ENCODE data around the gene DAPP1. TPM values are rescaled to one million over a fixed set of nuclear protein-coding genes. Genes with fewer than 3 reads are reported as not detected.
"Not testable (repeated sequence)": the region's sequence is repeated elsewhere in the genome, so short reads cannot be mapped to it uniquely, and the experiment has no call there.

The DAPP1 gene
- total RNA-seq, 1 experiment from 2014 or later = not detected

DNA sequence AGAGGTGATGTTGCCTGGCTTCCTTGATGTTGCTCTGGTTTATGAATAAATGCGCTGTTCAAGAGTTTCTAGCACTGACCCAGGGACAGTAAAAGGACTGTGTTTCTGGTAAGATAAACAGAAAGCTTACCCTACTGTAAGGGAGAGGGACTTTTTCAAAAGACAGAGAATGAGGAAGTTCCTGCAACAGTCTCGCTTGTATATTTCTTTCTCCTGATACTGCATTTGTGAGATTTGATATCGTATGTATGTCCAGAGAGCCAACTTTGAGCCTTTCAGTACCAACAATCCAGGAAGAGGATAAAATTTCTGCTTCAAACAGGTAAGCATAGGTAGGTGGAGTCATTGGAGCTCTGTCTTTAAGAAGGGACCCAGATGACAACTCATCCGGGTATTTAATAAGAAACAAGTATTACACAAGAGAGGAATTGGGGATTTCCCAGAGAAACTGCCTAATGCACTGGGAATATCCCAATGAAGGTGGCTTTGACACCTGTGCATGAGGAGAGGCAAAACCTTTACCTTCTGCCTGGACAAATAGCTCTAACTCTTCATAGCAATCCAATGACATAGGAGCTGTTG is 773 bp downstream of the DAPP1 start:
- Histone ChIP-seq H3K36me3 (no peaks in the 10 kb centered on the region), H3K27me3 (no peaks in the 10 kb centered on the region), H3K4me3 (no peak overlapping the region), H3K9me3 (no peaks in the 10 kb centered on the region)
- DNase-seq = no peak

GRCh38 chr4:99818661-99819060 is 2.0 kb downstream of the DAPP1 start:
- no peaks in the 10 kb centered on the region for H3K9me3 ChIP-seq
- no peaks in the 10 kb centered on the region for H3K27me3 ChIP-seq
- H3K36me3 ChIP-seq = no peaks in the 10 kb centered on the region
- H3K4me3 ChIP-seq = no peak overlapping the region
- no peak for DNase-seq

- no peak for DNase-seq
- no peak overlapping the region for H3K4me3 ChIP-seq
- H3K36me3 ChIP-seq = no peaks in the 10 kb centered on the region
- no peaks in the 10 kb centered on the region for H3K9me3 ChIP-seq
- H3K27me3 ChIP-seq = no peaks in the 10 kb centered on the region
These were observed 5.4 kb downstream of the DAPP1 start for GRCh38 chr4:99821918-99822503.

- H3K36me3 ChIP-seq = no peaks in the 10 kb centered on the region
- no peak for DNase-seq
- no peaks in the 10 kb centered on the region for H3K9me3 ChIP-seq
- H3K27me3 ChIP-seq = no peaks in the 10 kb centered on the region
- no peak overlapping the region for H3K4me3 ChIP-seq
These were observed 6.1 kb downstream of the DAPP1 start for GRCh38 chr4:99822734-99823133.

DNA sequence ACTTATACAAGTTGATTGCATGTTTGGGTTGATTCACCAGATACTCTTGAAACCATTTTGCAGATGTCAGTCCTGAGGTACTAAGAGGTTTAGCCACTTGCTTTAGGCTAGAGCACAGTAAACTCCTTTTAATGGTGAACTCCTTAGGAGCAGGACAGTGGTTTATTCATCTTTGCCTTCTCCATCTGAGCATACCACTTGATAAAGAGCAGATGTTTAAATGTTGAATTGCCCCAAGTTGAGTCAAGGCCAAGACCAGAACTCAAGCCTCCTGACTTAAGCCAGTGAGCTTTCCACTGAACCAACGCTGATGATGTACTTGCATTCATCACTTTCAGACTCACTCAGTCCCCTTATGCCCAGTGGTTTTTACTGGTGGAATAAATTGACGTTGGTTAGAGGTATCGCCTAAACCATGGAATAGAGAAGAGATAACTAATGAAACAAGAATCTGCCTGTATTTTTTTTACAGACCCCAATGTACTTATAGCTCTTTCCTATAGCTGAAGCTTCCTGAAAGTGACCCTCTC is 7.5 kb downstream of the DAPP1 start:
- Histone ChIP-seq H3K9me3 (no peaks in the 10 kb centered on the region), H3K36me3 (no peaks in the 10 kb centered on the region), H3K27me3 (no peaks in the 10 kb centered on the region), H3K4me3 (no peak overlapping the region)
- no peak for DNase-seq

DNA sequence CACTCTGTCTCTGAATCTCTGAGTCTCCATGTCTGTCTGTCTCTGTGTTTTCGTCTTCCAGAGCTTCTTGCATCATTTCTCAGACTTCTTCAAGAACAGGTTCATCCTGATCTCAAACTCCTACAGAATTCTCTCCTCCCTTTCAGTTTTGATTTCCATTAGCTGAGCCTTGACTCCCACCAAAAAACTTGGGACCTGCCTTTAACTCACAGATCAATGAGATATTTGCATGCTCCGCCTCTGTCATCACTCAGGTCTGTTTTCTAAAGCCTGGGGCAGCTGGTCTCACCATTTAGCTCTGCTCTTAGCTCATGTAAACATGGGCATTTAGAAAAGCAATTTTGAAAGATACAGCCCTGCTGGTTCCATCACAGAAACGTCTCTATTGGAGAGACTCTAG is 8.6 kb downstream of the DAPP1 start:
- Histone ChIP-seq H3K9me3 (no peaks in the 10 kb centered on the region), H3K27me3 (no peaks in the 10 kb centered on the region), H3K36me3 (no peaks in the 10 kb centered on the region), H3K4me3 (no peak overlapping the region)
- no peak for DNase-seq

GRCh38 chr4:99826016-99826415 is 9.4 kb downstream of the DAPP1 start:
- no peak for DNase-seq
- Histone ChIP-seq H3K4me3 (no peak overlapping the region), H3K9me3 (no peaks in the 10 kb centered on the region), H3K36me3 (no peaks in the 10 kb centered on the region), H3K27me3 (no peaks in the 10 kb centered on the region)

DNA sequence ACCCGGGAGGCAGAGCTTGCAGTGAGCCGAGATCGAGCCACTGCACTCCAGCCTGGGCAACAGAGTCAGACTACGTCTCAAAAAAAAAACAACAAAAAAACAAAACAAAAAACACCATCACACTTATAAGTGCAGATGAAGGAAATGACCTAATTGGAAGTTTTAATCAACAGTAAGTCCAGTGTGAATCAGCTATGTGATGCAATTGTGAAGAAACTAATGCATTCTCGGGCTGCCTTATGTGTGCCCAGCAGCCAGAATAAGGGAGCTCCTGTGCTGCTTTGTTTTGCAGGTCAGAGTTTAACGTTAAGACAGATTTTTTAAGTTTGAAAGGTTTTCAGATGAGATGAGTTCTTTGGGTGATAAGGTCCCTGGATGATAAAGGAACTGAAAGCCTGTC is 10.8 kb downstream of the DAPP1 start:
- H3K36me3 ChIP-seq = no peaks in the 10 kb centered on the region
- no peak overlapping the region for H3K4me3 ChIP-seq
- no peaks in the 10 kb centered on the region for H3K27me3 ChIP-seq
- no peak for DNase-seq
- H3K9me3 ChIP-seq = no peaks in the 10 kb centered on the region

DNA sequence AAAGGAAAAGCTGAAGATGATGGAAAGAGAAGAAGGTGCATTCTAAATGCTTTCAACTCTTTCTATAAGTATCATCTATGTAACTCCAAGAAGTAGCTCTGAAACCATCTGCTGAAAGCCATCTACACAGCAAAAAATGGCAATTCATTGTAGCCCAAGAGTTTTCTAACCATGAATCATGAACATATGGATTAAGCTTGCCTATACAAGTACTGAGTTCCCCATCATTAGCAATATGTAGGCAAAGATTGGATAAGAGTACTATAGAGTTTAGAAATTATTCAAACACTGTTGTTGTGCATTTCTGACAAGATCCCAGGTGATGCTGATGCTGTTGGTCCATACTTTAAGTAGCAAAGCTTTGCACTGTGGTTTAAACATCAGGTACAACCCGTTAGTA is 11.2 kb downstream of the DAPP1 start:
- DNase-seq = no peak
- Histone ChIP-seq H3K4me3 (no peak overlapping the region), H3K27me3 (no peaks in the 10 kb centered on the region), H3K9me3 (no peaks in the 10 kb centered on the region), H3K36me3 (no peaks in the 10 kb centered on the region)

- Histone ChIP-seq H3K27me3 (no peaks in the 10 kb centered on the region), H3K4me3 (no peak overlapping the region), H3K36me3 (no peaks in the 10 kb centered on the region), H3K9me3 (no peaks in the 10 kb centered on the region)
- no peak for DNase-seq
These were observed 11.8 kb downstream of the DAPP1 start for GRCh38 chr4:99828477-99828876.

DNA sequence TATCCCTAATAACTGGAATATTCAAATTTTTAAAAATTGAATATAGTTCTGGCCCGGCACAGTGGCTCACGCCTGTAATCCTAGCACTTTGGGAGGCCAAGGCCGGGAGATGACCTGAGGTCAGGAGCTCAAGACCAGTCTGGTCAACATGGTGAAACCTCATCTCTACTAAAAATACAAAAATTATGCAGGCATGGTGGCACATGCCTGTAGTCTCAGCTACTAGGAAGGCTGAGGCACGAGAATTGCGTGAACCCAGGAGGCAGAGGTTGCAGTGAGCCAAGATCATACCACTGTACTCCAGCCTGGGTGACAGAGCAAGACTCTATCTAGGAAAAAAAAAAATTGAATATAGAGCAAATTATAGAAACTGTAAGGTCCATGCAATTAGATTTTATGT is 13.4 kb downstream of the DAPP1 start:
- H3K36me3 ChIP-seq, H3K27me3 ChIP-seq, H3K9me3 ChIP-seq, H3K4me3 ChIP-seq, DNase-seq: not testable (repeated sequence)

- Histone ChIP-seq H3K27me3 (no peaks in the 10 kb centered on the region), H3K36me3 (no peaks in the 10 kb centered on the region), H3K9me3 (no peaks in the 10 kb centered on the region), H3K4me3 (no peak overlapping the region)
- DNase-seq = no peak
These were observed 15.7 kb downstream of the DAPP1 start for GRCh38 chr4:99832321-99832720.

- no peak for DNase-seq
- Histone ChIP-seq H3K27me3 (no peaks in the 10 kb centered on the region), H3K4me3 (no peak overlapping the region), H3K36me3 (no peaks in the 10 kb centered on the region), H3K9me3 (no peaks in the 10 kb centered on the region)
These were observed 16.1 kb downstream of the DAPP1 start for GRCh38 chr4:99832758-99833157.

DNA sequence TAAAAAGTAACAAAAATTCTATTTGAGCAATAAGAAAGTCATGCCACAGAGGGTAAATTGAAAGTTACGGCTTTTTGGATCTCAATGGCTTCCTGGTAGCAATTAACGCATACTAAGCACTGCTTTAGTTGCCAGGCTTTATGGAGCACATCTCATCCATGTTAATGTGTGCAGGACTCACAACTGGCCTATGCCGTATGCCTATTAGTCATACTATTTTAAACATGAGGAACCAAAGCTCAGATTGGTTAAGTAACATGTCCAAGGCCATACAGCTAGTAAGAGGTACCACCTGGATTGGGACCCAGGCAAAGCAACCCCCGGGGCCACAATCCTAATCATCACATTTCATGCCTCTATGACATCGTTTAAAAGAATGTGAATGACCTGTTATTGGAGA is 17.1 kb downstream of the DAPP1 start:
- Histone ChIP-seq H3K9me3 (no peaks in the 10 kb centered on the region), H3K36me3 (no peaks in the 10 kb centered on the region), H3K4me3 (no peak overlapping the region), H3K27me3 (no peaks in the 10 kb centered on the region)
- no peak for DNase-seq

DNA sequence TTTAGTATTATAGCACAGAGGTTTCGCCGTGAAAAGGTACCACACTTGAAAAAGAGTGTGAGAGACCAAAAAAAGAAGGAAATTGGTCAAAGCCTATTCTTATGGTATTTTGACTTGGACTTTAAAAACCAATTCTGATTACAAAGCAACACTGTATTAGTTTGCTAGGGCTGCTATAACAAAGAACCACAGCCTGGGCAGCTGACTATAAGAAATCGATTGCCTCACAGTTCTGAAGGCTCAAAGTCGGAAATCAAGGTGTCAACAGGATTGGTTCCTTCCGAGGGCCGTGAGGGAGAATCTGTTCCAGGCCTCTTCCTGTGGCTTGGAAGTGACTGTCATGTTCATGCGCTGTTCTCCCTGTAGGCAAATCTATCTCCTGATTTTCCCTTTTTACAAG is 17.9 kb downstream of the DAPP1 start:
- Histone ChIP-seq H3K9me3 (no peaks in the 10 kb centered on the region), H3K36me3 (no peaks in the 10 kb centered on the region), H3K27me3 (no peaks in the 10 kb centered on the region), H3K4me3 (no peak overlapping the region)
- DNase-seq = no peak

GRCh38 chr4:99835942-99836341 is 19.3 kb downstream of the DAPP1 start:
- H3K36me3 ChIP-seq = no peaks in the 10 kb centered on the region
- no peaks in the 10 kb centered on the region for H3K9me3 ChIP-seq
- no peak for DNase-seq
- H3K4me3 ChIP-seq = no peak overlapping the region
- H3K27me3 ChIP-seq = no peaks in the 10 kb centered on the region

- Histone ChIP-seq H3K36me3 (no peaks in the 10 kb centered on the region), H3K4me3 (no peak overlapping the region), H3K27me3 (no peaks in the 10 kb centered on the region), H3K9me3 (no peaks in the 10 kb centered on the region)
- no peak for DNase-seq
These were observed 22.3 kb downstream of the DAPP1 start for GRCh38 chr4:99838927-99839326.

GRCh38 chr4:99841129-99841528 is 24.5 kb downstream of the DAPP1 start:
- Histone ChIP-seq H3K36me3 (no peaks in the 10 kb centered on the region), H3K9me3 (no peaks in the 10 kb centered on the region), H3K4me3 (no peak overlapping the region), H3K27me3 (no peaks in the 10 kb centered on the region)
- no peak for DNase-seq
